Naive thymus-derived CD4-positive, alpha-beta T cell (primary cell): ENCODE measurements around the gene OFD1. TPM values are rescaled to one million over a fixed set of nuclear protein-coding genes. Genes with fewer than 3 reads are reported as not detected.

ENCODE experiments used
- ATAC-seq: fragments of 150-1000 bp; cut with Tn5 transposase; 2 replicates; pipeline ENCODE4 v1.10.0; 2021; ENCODE audit warnings: mild to moderate bottlenecking, moderate library complexity
- CTCF ChIA-PET: fragments of 350-600 bp; sonication (Branson Sonifier 250); formaldehyde crosslinking; loops from one replicate; lab custom pipeline; 2021; ENCODE audit warnings: antibody characterized with exemption; lab: Charles Lee
- POLR2A ChIA-PET: fragments of 350-600 bp; sonication (Branson Sonifier 250); formaldehyde crosslinking; loops from one replicate; lab custom pipeline; 2021; ENCODE audit warnings: antibody characterized with exemption, inconsistent platforms; lab: Charles Lee
- DNase-seq, 9 donors: peaks; one replicate each; pipeline versions ENCODE4 v3.0.0 to v3.0.0-alpha.2; 2020 to 2022; ENCODE audit warnings: mixed read lengths in 1 of 9
- H3K27ac ChIP-seq: one replicate; pipeline ENCODE4 v1.7.0; 2013; ENCODE audit warnings: mild to moderate bottlenecking, low read depth, low read length, moderate library complexity
- H3K27me3 ChIP-seq, 2 donors: one replicate each; pipeline ENCODE4 v1.7.0; 2013; ENCODE audit warnings: low read length in 2 of 2, mild to moderate bottlenecking in 2 of 2, moderate library complexity in 2 of 2; ENCODE audit not compliant: control insufficient read depth in 2 of 2, insufficient read depth in 2 of 2
- H3K36me3 ChIP-seq, 3 experiments: 1 replicate in 2 of 3; 2 replicates in 1 of 3; pipeline ENCODE4 v1.7.0; 2013; ENCODE audit warnings: low read length in 3 of 3, mild to moderate bottlenecking in 3 of 3, moderate library complexity in 1 of 3; ENCODE audit not compliant: insufficient read depth in 3 of 3, control insufficient read depth in 2 of 3
- H3K4me1 ChIP-seq, 2 donors: one replicate each; pipeline ENCODE4 v1.7.0; 2013; ENCODE audit warnings: low read length in 2 of 2, mild to moderate bottlenecking in 2 of 2, moderate library complexity in 1 of 2; ENCODE audit not compliant: control insufficient read depth in 2 of 2, insufficient read depth in 2 of 2
- H3K4me3 ChIP-seq: 2 replicates; pipeline ENCODE4 v1.7.0; 2013; ENCODE audit warnings: mild to moderate bottlenecking, low read length
- H3K9me3 ChIP-seq, 3 experiments: 1 replicate in 2 of 3; 2 replicates in 1 of 3; pipeline ENCODE4 v1.7.0; 2013; ENCODE audit warnings: low read length in 3 of 3; ENCODE audit not compliant: control insufficient read depth in 2 of 3
- H3K27ac Mint-ChIP-seq, 9 donors: one replicate each; pipeline ENCODE4 v1.8.0; 2020 to 2022; ENCODE audit warnings: mixed read lengths in 9 of 9, mild to moderate bottlenecking in 8 of 9, moderate library complexity in 5 of 9, inconsistent platforms in 2 of 9
- H3K27me3 Mint-ChIP-seq, 5 donors: one replicate each; pipeline ENCODE4 v1.8.0; 2021 to 2022; ENCODE audit warnings: mixed read lengths in 5 of 5, mild to moderate bottlenecking in 1 of 5
- H3K36me3 Mint-ChIP-seq, 5 donors: one replicate each; pipeline ENCODE4 v1.8.0; 2020 to 2022; ENCODE audit warnings: mixed read lengths in 5 of 5, mild to moderate bottlenecking in 3 of 5, inconsistent platforms in 1 of 5
- H3K4me1 Mint-ChIP-seq, 7 donors: one replicate each; pipeline ENCODE4 v1.8.0; 2020 to 2022; ENCODE audit warnings: mixed read lengths in 7 of 7, mild to moderate bottlenecking in 3 of 7, inconsistent platforms in 1 of 7
- H3K4me3 Mint-ChIP-seq, 10 donors: one replicate each; pipeline ENCODE4 v1.8.0; 2020 to 2022; ENCODE audit warnings: mild to moderate bottlenecking in 10 of 10, mixed read lengths in 10 of 10, moderate library complexity in 6 of 10, inconsistent platforms in 2 of 10
- H3K9me3 Mint-ChIP-seq, 11 donors: one replicate each; pipeline ENCODE4 v1.8.0; 2020 to 2022; ENCODE audit warnings: mixed read lengths in 11 of 11, mild to moderate bottlenecking in 4 of 11, inconsistent platforms in 1 of 11, moderate library complexity in 1 of 11
- intact Hi-C, 2 donors: fragments of 100-400 bp; cut with micrococcal nuclease; formaldehyde crosslinking; loops; one replicate each; pipeline ENCODE4 v1.15.1; 2023
- polyA plus RNA-seq, 2 donors: library from polyadenylated mRNA; unstranded; fragments of 300-500 nt; fragmentation: Illumina TruSeq; gene quantifications; one replicate each; pipeline ENCODE4 v1.2.3, GENCODE V29; 2021
- total RNA-seq, 6 experiments: library from RNA in 5 of 6; stranded (reverse) in 5 of 6; gene quantifications; 1 replicate in 5 of 6; 2 replicates in 1 of 6; pipeline ENCODE4 v1.2.3 and lab custom pipeline; 2021 to 2026

Gene OFD1
- total and polyA plus RNA-seq, 7 experiments from 2014 or later, result 30.4 to 142 (median 50.4) TPM

GRCh38 chrX:13694983-13695382 is 39.6 kb upstream of the OFD1 start:
- ChIA-PET CTCF (interaction anchor here (1.2 kb wide), 1 partner anchor 55 kb away, joined by 3 read pairs; no protein-coding TSS in a partner anchor), POLR2A (no interaction called here)
- Histone ChIP-seq H3K36me3 (no peaks in the 10 kb centered on the region), H3K27ac (no peak overlapping the region), H3K4me3 (no peak overlapping the region), H3K27me3 (no peaks in the 10 kb centered on the region), H3K9me3 (no peaks in the 10 kb centered on the region), H3K4me1 (peaks cover 14 to 55% of the 10 kb centered on the region in 2 donors)
- Mint-ChIP-seq H3K4me3 (peak overlapping the region in 3 of 10 donors; percentile 5 to 47 (median 44)), H3K36me3 (peaks cover 0 to 13% (median 4%) of the 10 kb centered on the region in 5 donors), H3K4me1 (peaks cover 32 to 82% (median 60%) of the 10 kb centered on the region in 7 donors), H3K27me3 (no peaks in the 10 kb centered on the region), H3K9me3 (no peaks in the 10 kb centered on the region), H3K27ac (peak overlapping the region in 3 of 9 donors; percentile 33 to 67 (median 46))
- no peak for DNase-seq
- intact Hi-C loops, result no loop called here
- ATAC-seq, result no peak

GRCh38 chrX:13695601-13696115 is 38.9 kb upstream of the OFD1 start:
- intact Hi-C loops, result no loop called here
- H3K4me3 ChIP-seq, result no peak overlapping the region
- no peak overlapping the region for H3K27ac ChIP-seq
- Mint-ChIP-seq H3K27ac (peak overlapping the region in 3 of 9 donors; percentile 46 to 67 (median 48)), H3K27me3 (no peaks in the 10 kb centered on the region), H3K9me3 (no peaks in the 10 kb centered on the region), H3K4me1 (peaks cover 28 to 83% (median 54%) of the 10 kb centered on the region in 7 donors), H3K36me3 (peaks cover 0 to 13% (median 4%) of the 10 kb centered on the region in 5 donors), H3K4me3 (peak overlapping the region in 2 of 10 donors; percentile 7 to 44)
- no peaks in the 10 kb centered on the region for H3K36me3 ChIP-seq
- DNase-seq (no peak), ATAC-seq (no peak)
- H3K4me1 ChIP-seq, result peaks cover 8 to 55% of the 10 kb centered on the region in 2 donors
- CTCF ChIA-PET, result interaction anchor here (1.2 kb wide), 1 partner anchor 55 kb away, joined by 3 read pairs; no protein-coding TSS in a partner anchor
- H3K27me3 ChIP-seq, result no peaks in the 10 kb centered on the region
- POLR2A ChIA-PET, result no interaction called here
- no peaks in the 10 kb centered on the region for H3K9me3 ChIP-seq

- peaks cover 0 to 2% (median 0%) of the 10 kb centered on the region in 11 donors for H3K9me3 Mint-ChIP-seq
- peak; percentile 61 for ATAC-seq
- Histone ChIP-seq H3K27me3 (no peaks in the 10 kb centered on the region), H3K4me1 (peaks cover 7 to 46% of the 10 kb centered on the region in 2 donors), H3K27ac (no peak overlapping the region), H3K4me3 (no peak overlapping the region), H3K36me3 (no peaks in the 10 kb centered on the region), H3K9me3 (no peaks in the 10 kb centered on the region)
- ChIA-PET CTCF (no interaction called here), POLR2A (no interaction called here)
- H3K27ac Mint-ChIP-seq, result peak overlapping the region in 4 of 9 donors; percentile 10 to 80 (median 50)
- H3K27me3 Mint-ChIP-seq, result no peaks in the 10 kb centered on the region
- DNase-seq, result no peak
- H3K36me3 Mint-ChIP-seq, result peaks cover 0 to 13% (median 4%) of the 10 kb centered on the region in 5 donors
- peaks cover 35 to 86% (median 57%) of the 10 kb centered on the region in 7 donors for H3K4me1 Mint-ChIP-seq
- peak overlapping the region in 1 of 10 donors; percentile 33 for H3K4me3 Mint-ChIP-seq
- intact Hi-C loops, result no loop called here
These were observed 37.1 kb upstream of the OFD1 start for GRCh38 chrX:13697455-13697854.

- Mint-ChIP-seq H3K36me3 (peaks cover 0 to 10% (median 4%) of the 10 kb centered on the region in 5 donors), H3K27me3 (no peaks in the 10 kb centered on the region), H3K4me3 (no peak overlapping the region), H3K4me1 (peaks cover 31 to 85% (median 56%) of the 10 kb centered on the region in 7 donors), H3K9me3 (peaks cover 0 to 2% (median 0%) of the 10 kb centered on the region in 11 donors), H3K27ac (peak overlapping the region in 1 of 9 donors; percentile 76)
- ChIA-PET POLR2A (interaction anchor here (1.3 kb wide), 1 partner anchor 37 kb away, joined by 4 read pairs; the partner anchor contains the start of genes OFD1 and TRAPPC2), CTCF (no interaction called here)
- no peaks in the 10 kb centered on the region for H3K36me3 ChIP-seq
- DNase-seq (no peak), ATAC-seq (no peak)
- peaks cover 7 to 46% of the 10 kb centered on the region in 2 donors for H3K4me1 ChIP-seq
- no peaks in the 10 kb centered on the region for H3K27me3 ChIP-seq
- no peak overlapping the region for H3K4me3 ChIP-seq
- H3K27ac ChIP-seq, result no peak overlapping the region
- H3K9me3 ChIP-seq, result no peaks in the 10 kb centered on the region
- intact Hi-C loops, result no loop called here
These were observed 36.6 kb upstream of the OFD1 start for GRCh38 chrX:13697976-13698375.

- no peaks in the 10 kb centered on the region for H3K27me3 Mint-ChIP-seq
- H3K4me3 Mint-ChIP-seq, result no peak overlapping the region
- ATAC-seq, result no peak
- H3K4me1 Mint-ChIP-seq, result peaks cover 26 to 83% (median 51%) of the 10 kb centered on the region in 7 donors
- CTCF ChIA-PET, result no interaction called here
- Histone ChIP-seq H3K36me3 (no peaks in the 10 kb centered on the region), H3K4me3 (no peak overlapping the region), H3K4me1 (peaks cover 4 to 42% of the 10 kb centered on the region in 2 donors), H3K27ac (no peak overlapping the region), H3K9me3 (no peaks in the 10 kb centered on the region), H3K27me3 (no peaks in the 10 kb centered on the region)
- H3K27ac Mint-ChIP-seq, result peak overlapping the region in 1 of 9 donors; percentile 34
- H3K9me3 Mint-ChIP-seq, result peaks cover 0 to 2% (median 0%) of the 10 kb centered on the region in 11 donors
- POLR2A ChIA-PET, result interaction anchor here (0.9 to 1.3 kb wide), 2 partner anchors 21 to 36 kb away, joined by 3 to 4 read pairs; partner anchors contain the start of genes OFD1 and TRAPPC2
- DNase-seq, result no peak
- intact Hi-C loops, result no loop called here
- H3K36me3 Mint-ChIP-seq, result peaks cover 0 to 8% (median 4%) of the 10 kb centered on the region in 5 donors
These were observed 36.1 kb upstream of the OFD1 start for GRCh38 chrX:13698432-13698831.

GRCh38 chrX:13699183-13699826 is 35.2 kb upstream of the OFD1 start:
- no peak overlapping the region for H3K27ac ChIP-seq
- peaks cover 22 to 82% (median 52%) of the 10 kb centered on the region in 7 donors for H3K4me1 Mint-ChIP-seq
- intact Hi-C loops, result no loop called here
- no peaks in the 10 kb centered on the region for H3K27me3 Mint-ChIP-seq
- no peak overlapping the region for H3K4me3 ChIP-seq
- peaks cover 0 to 2% (median 0%) of the 10 kb centered on the region in 11 donors for H3K9me3 Mint-ChIP-seq
- H3K4me1 ChIP-seq, result peaks cover 0 to 38% of the 10 kb centered on the region in 2 donors
- DNase-seq (no peak), ATAC-seq (peak; percentile 38)
- H3K27me3 ChIP-seq, result no peaks in the 10 kb centered on the region
- H3K9me3 ChIP-seq, result no peaks in the 10 kb centered on the region
- POLR2A ChIA-PET, result interaction anchor here (0.7 to 1.3 kb wide), 3 partner anchors 20 to 357 kb away, joined by 3 to 4 read pairs (median 4); partner anchors contain the start of genes OFD1 and TRAPPC2
- H3K36me3 ChIP-seq, result no peaks in the 10 kb centered on the region
- CTCF ChIA-PET, result no interaction called here
- peaks cover 0 to 8% (median 7%) of the 10 kb centered on the region in 5 donors for H3K36me3 Mint-ChIP-seq
- peak overlapping the region in 2 of 10 donors; percentile 38 to 66 for H3K4me3 Mint-ChIP-seq
- H3K27ac Mint-ChIP-seq, result peak overlapping the region in 6 of 9 donors; percentile 10 to 65 (median 42)
